Neural crest cell (in vitro differentiated cells): Measurements from ENCODE around the gene SLC1A1. TPM values are rescaled to one million over a fixed set of nuclear protein-coding genes. Genes with fewer than 3 reads are reported as not detected.

Experiments used
- DNase-seq: peaks from one replicate; pipeline ENCODE4 v3.0.0; 2021; ENCODE audit warnings: low read depth, mixed read lengths, low spot score
- H3K27ac Mint-ChIP-seq: one replicate; pipeline ENCODE4 v1.8.0; 2021; ENCODE audit warnings: mild to moderate bottlenecking, mixed read lengths; ENCODE audit not compliant: unreplicated experiment
- H3K27me3 Mint-ChIP-seq: 2 replicates; pipeline ENCODE4 v1.8.0; 2021; ENCODE audit warnings: low read depth, mild to moderate bottlenecking, mixed read lengths
- H3K36me3 Mint-ChIP-seq: 2 replicates; pipeline ENCODE4 v1.8.0; 2021; ENCODE audit warnings: low read depth, mild to moderate bottlenecking, mixed read lengths
- H3K4me1 Mint-ChIP-seq: 2 replicates; pipeline ENCODE4 v1.8.0; 2021; ENCODE audit warnings: mixed read lengths
- H3K4me3 Mint-ChIP-seq: one replicate; pipeline ENCODE4 v1.8.0; 2021; ENCODE audit warnings: mild to moderate bottlenecking, mixed read lengths
- H3K9me3 Mint-ChIP-seq: 2 replicates; pipeline ENCODE4 v1.8.0; 2021; ENCODE audit warnings: mixed read lengths
- CTCF ChIP-seq: fragments of 200-600 bp; sonication (generic); conservative IDR thresholded peaks from 2 replicates; pipeline ENCODE4 v1.5.0; 2021; ENCODE audit warnings: antibody characterized with exemption, mild to moderate bottlenecking
- total RNA-seq: library from RNA; stranded (reverse); gene quantifications from 2 replicates; pipeline ENCODE4 v1.2.1, GENCODE V29; 2021

The SLC1A1 gene
- total RNA-seq, 1 donor from 2014 or later, result 0.96 TPM

GRCh38 chr9:4590430-4591122 is 100.3 kb downstream of the SLC1A1 start:
- no peak overlapping the region for H3K27ac Mint-ChIP-seq
- TF ChIP-seq CTCF, result no peak
- H3K27me3 Mint-ChIP-seq, result peaks cover 2% of the 10 kb centered on the region
- DNase-seq, result no peak
- no peaks in the 10 kb centered on the region for H3K4me1 Mint-ChIP-seq
- H3K9me3 Mint-ChIP-seq, result no peaks in the 10 kb centered on the region
- H3K4me3 Mint-ChIP-seq, result no peak overlapping the region
- no peaks in the 10 kb centered on the region for H3K36me3 Mint-ChIP-seq

- H3K27me3 Mint-ChIP-seq, result peaks cover 2% of the 10 kb centered on the region
- no peak for TF ChIP-seq CTCF
- DNase-seq, result no peak
- no peak overlapping the region for H3K27ac Mint-ChIP-seq
- peaks cover 2% of the 10 kb centered on the region for H3K4me1 Mint-ChIP-seq
- no peaks in the 10 kb centered on the region for H3K9me3 Mint-ChIP-seq
- H3K4me3 Mint-ChIP-seq, result no peak overlapping the region
- no peaks in the 10 kb centered on the region for H3K36me3 Mint-ChIP-seq
Observed at GRCh38 chr9:4591123-4591500, 100.8 kb downstream of the SLC1A1 start.

GRCh38 chr9:4592295-4592694 is 102.0 kb downstream of the SLC1A1 start:
- no peak for TF ChIP-seq CTCF
- DNase-seq, result no peak
- Mint-ChIP-seq H3K4me3 (no peak overlapping the region), H3K27ac (no peak overlapping the region), H3K27me3 (peaks cover 2% of the 10 kb centered on the region), H3K9me3 (no peaks in the 10 kb centered on the region), H3K36me3 (no peaks in the 10 kb centered on the region), H3K4me1 (peaks cover 10% of the 10 kb centered on the region)

- no peak overlapping the region for H3K4me3 Mint-ChIP-seq
- H3K4me1 Mint-ChIP-seq, result peaks cover 10% of the 10 kb centered on the region
- peaks cover 2% of the 10 kb centered on the region for H3K27me3 Mint-ChIP-seq
- H3K9me3 Mint-ChIP-seq, result no peaks in the 10 kb centered on the region
- no peaks in the 10 kb centered on the region for H3K36me3 Mint-ChIP-seq
- DNase-seq, result no peak
- no peak for TF ChIP-seq CTCF
- H3K27ac Mint-ChIP-seq, result no peak overlapping the region
Observed at GRCh38 chr9:4592886-4593285, 102.6 kb downstream of the SLC1A1 start.

- no peak for DNase-seq
- no peaks in the 10 kb centered on the region for H3K9me3 Mint-ChIP-seq
- peaks cover 13% of the 10 kb centered on the region for H3K4me1 Mint-ChIP-seq
- H3K36me3 Mint-ChIP-seq, result no peaks in the 10 kb centered on the region
- peaks cover 2% of the 10 kb centered on the region for H3K27me3 Mint-ChIP-seq
- no peak overlapping the region for H3K4me3 Mint-ChIP-seq
- no peak overlapping the region for H3K27ac Mint-ChIP-seq
- TF ChIP-seq CTCF, result no peak
Observed at GRCh38 chr9:4594545-4594944, 104.3 kb downstream of the SLC1A1 start.
